NOMO-1 treated with DMSO at 0.1 percent for 48 hours (cell line): Measurements from ENCODE around the gene FHOD3.

Experiments
- DNase-seq: peaks from one replicate; lab custom pipeline; 2025; ENCODE audit not compliant: unreplicated experiment; lab: John Stamatoyannopoulos, UW

Gene FHOD3

DNA sequence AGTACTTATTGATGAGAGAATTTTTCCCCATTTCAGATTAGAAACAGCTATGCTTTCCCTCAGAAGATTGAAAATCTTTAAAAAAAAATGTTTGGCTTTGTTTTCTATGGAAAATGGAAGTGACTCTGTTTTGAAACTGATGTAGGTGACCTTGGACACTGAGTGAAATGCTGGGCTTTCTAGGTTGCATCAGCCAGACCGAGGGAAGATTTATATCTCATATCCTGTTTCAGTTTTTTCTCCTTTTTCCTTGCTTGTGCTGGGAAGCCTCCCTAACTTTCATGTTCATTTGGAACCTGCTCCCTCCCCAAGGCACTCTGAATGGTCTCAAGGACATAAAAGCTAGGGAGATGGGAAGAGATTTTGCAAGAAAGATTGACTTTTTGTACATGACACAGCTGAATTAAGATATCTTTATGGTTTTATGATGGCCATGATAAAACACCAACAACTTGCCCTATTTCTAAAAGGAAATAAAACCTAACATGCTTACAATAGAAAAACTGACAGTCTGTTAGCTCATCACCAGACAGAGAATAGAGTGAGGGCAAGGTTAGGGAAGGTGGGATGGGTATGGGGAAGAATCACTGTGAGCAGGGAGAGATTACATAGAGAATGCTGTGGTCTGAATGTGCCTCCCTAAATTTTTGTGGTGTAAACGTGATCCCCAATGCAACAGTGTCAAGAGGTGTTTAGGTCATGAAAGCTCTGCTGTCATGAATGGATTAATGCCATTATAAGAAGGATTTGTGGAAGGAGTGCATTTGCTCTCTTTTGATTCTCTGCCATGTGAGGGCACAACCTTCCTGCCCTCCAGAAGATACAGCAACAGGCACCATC, 281.6 kb downstream of the FHOD3 start:
- DNase-seq, result no peak

DNA sequence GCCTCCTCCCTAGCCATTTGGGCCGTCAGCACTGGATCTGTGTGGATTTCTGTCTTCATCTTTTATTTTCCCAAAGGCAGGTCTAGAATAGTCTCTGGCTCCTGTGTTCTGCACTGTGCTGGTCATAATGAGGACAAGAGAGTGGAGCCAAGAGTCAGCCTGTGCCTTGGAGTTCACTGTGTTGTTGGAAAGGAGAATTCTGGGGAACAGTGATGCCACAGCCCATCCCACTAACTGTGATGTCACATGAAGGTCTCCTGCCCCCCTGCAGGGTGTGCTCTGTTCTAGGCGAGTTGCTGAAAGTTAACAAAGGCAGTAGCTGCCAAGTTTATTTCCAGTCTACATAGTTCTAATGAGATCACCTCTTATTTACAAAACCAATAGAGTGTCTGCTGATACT, 282.8 kb downstream of the FHOD3 start:
- DNase-seq, result no peak

GRCh38 chr18:36580874-36581750, 283.6 kb downstream of the FHOD3 start:
- no peak for DNase-seq

GRCh38 chr18:36582988-36583745, 285.7 kb downstream of the FHOD3 start:
- no peak for DNase-seq

- no peak for DNase-seq
These were observed 292.5 kb downstream of the FHOD3 start for GRCh38 chr18:36589857-36590543.

GRCh38 chr18:36590621-36591580, 293.4 kb downstream of the FHOD3 start:
- no peak for DNase-seq

DNA sequence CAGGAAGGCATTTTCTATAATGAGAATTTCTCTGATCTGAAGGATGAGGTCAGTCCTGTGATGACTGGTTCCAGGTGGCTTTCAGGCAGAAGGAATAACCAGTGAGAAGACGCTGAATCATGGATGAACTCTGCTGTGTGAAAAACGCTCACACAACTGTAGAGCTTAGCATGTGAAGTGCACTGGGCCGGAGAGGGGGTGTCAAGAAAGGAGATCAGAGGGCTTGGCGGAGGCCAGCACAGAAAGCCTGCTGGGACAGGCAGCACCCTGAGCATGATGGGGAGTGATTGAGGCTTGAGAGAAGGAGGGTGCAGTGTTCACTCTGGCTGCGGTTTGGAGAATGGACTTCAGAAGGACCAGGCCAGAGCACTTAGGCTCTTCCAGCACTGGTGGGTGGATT, 294.8 kb downstream of the FHOD3 start:
- no peak for DNase-seq

- no peak for DNase-seq
These were observed 295.5 kb downstream of the FHOD3 start for GRCh38 chr18:36593001-36593400.

DNA sequence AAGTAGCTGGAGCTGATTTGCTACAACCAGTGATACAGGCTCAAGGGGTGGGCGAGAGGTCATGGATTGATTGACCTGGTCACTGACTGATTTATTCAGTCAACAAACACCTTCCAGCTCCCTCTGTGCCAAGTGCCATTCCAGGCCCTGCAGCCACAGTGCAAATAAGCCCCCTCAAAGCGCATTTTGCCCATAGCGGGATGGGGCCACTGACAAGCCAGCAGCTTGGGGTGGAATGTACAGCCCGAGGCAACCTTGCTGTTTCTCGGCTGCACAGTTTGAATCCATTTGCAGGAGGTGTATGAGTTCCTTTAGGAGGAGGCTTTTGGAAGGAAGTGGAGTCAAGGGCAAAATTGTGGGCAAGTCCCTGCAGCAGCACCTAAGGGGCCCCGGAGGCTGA, 296.1 kb downstream of the FHOD3 start:
- DNase-seq, result no peak

GRCh38 chr18:36594621-36595020, 297.1 kb downstream of the FHOD3 start:
- DNase-seq, result no peak

DNA sequence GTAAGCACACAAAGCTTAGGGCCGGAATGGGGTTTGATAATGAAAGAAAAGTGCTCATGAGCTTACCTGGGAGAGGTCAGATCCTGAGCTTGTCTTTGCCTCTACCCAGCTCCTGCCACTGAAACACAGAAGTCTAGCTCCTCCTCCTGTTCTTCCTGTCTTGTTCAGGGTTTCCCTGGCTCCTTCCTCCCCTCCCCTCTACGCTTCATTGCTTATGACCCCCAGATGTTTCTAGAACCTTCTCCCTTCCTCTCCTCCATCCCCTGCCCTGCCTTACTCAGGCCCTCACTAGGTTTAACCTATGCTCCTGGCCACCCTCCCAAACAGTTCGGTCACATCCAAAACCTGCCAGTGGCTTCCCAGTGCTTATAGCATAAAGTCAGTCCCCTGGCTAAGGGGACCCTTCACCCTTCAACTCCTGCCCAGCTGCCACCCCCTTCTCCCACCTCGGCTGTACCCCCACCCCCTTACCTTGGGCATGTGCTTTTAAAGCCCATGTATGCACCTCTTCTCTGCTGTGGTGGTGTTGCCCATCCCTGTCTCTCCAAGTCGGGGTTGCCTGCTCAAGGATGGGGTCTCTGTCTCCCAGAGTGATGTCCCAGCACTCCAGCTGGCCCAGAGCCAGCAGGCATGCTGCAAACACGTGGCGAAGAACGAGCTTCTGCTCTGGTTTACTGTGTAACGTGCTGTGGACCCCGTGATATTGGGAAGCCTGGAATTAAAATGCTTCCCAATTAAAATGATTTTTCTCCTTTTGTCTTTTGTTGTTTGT, 297.7 kb downstream of the FHOD3 start:
- no peak for DNase-seq

- DNase-seq, result no peak
These were observed 298.3 kb downstream of the FHOD3 start for GRCh38 chr18:36595818-36596215.

GRCh38 chr18:36597636-36598035, 300.1 kb downstream of the FHOD3 start:
- DNase-seq, result no peak

- DNase-seq, result no peak
These were observed 303.0 kb downstream of the FHOD3 start for GRCh38 chr18:36600548-36600947.

DNA sequence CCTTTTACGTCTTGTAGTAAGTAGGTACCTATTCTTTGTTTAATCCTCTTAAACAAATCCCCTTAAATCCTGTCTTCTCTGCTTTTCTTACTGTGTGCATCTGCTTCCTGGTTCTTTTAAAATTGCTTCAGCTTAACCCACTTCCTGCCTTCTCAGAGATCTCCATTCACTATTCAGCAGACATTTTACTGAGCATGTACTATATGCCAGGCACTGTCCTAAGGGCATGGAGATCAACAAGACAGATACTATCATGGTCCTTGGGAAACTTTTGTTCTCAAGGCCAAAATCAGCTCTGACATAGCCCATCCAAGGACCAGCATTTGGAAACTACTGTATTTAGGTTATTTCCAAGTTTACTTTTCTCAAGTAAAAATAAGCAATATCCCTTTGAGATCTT, 303.8 kb downstream of the FHOD3 start:
- no peak for DNase-seq

GRCh38 chr18:36602071-36602470, 304.6 kb downstream of the FHOD3 start:
- no peak for DNase-seq

GRCh38 chr18:36602620-36603019, 305.1 kb downstream of the FHOD3 start:
- DNase-seq, result no peak

- no peak for DNase-seq
These were observed 310.6 kb downstream of the FHOD3 start for GRCh38 chr18:36608107-36608506.

DNA sequence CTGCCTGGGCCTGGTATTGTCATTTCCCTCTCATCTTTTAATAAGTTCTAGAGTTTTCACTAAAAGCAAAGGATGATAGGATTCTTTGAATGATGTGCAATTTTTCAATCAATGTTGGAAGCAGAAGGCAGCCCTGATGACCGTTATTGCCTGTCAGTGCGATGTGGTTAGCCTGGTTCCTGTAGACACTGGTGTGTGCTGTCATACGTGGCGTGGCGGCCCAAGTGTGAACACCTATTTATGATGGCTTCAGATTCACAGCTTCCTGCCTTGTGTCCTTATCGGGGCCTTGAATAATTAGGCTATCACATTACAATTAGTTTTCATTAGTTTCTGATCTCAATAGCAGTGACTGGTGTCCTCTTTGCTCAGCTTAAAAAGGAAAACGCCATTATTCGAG, 312.7 kb downstream of the FHOD3 start:
- no peak for DNase-seq
